ENCODE results near the gene MIF4GD. TPM values are rescaled to one million over a fixed set of nuclear protein-coding genes. Genes with fewer than 3 reads are reported as not detected.
"Not testable (repeated sequence)": the region's sequence is repeated elsewhere in the genome, so short reads cannot be mapped to it uniquely, and the experiment has no call there.

MIF4GD gene
- polyA plus RNA-seq, 1 experiment, result 6.0 TPM

- ChIA-PET CTCF (interaction anchor here (0.5 to 5.4 kb wide), 8 partner anchors 9 to 202 kb away, joined by 3 to 70 read pairs (median 4); partner anchors contain the start of gene MIF4GD), POLR2A (interaction anchor here (0.6 to 1.8 kb wide), 12 partner anchors 9 to 292 kb away, joined by 3 to 29 read pairs (median 4); partner anchors contain the start of genes GRB2, MIF4GD, NUP85 and SLC25A19)
- TF ChIP-seq CTCF (IDR thresholded peaks at IDR 0.05; ENCODE audit: low read depth, low read length), result no peak
- Histone ChIP-seq H3K27me3 (ENCODE audit: control insufficient read depth, insufficient read depth, low read length) (no peaks in the 10 kb centered on the region), H3K27ac (ENCODE audit: low read depth, low read length) (peak overlapping the region; percentile 98), H3K4me3 (ENCODE audit: low read depth, low read length) (peak overlapping the region; percentile 95), H3K9me3 (ENCODE audit: control insufficient read depth, insufficient read depth, low read length) (no peaks in the 10 kb centered on the region; the same call in 1 of the 2 replicates)
- no peak for DNase-seq (ENCODE audit: low read depth, low spot score)
Measured at GRCh38 chr17:75262112-75262606, 8.9 kb downstream of the MIF4GD start.

GRCh38 chr17:75261336-75262111 is 9.5 kb downstream of the MIF4GD start, which contains the start of the genes GGA3 and MRPS7:
Gene GGA3 (minus strand): TSS chr17:75261606. CDS start chr17:75261587, 19 bp downstream.
Gene MRPS7 (plus strand): TSS chr17:75261879. CDS start chr17:75261901, 22 bp downstream.
- DNase-seq (ENCODE audit: low read depth, low spot score), result peak; percentile 76
- peak within 1 kb of the TSS; percentile 98 for H3K27ac ChIP-seq (ENCODE audit: low read depth, low read length)
- H3K9me3 ChIP-seq (ENCODE audit: control insufficient read depth, insufficient read depth, low read length), result no peaks in the 10 kb centered on the region; the same call in 1 of the 2 replicates
- H3K4me3 ChIP-seq (ENCODE audit: low read depth, low read length), result peak within 1 kb of the TSS; percentile 95
- CTCF ChIA-PET, result interaction anchor here (0.5 to 5.4 kb wide), 8 partner anchors 10 to 164 kb away, joined by 3 to 70 read pairs (median 4); partner anchors contain the start of gene MIF4GD
- no peaks in the 10 kb centered on the region for H3K27me3 ChIP-seq (ENCODE audit: control insufficient read depth, insufficient read depth, low read length)
- no peak for TF ChIP-seq CTCF (IDR thresholded peaks at IDR 0.05; ENCODE audit: low read depth, low read length)
- POLR2A ChIA-PET, result interaction anchor here (0.6 to 1.8 kb wide), 16 partner anchors 10 to 292 kb away, joined by 3 to 29 read pairs (median 4); partner anchors contain the start of genes GRB2, MIF4GD, NUP85 and SLC25A19

- ChIA-PET CTCF (interaction anchor here (0.5 to 5.4 kb wide), 9 partner anchors 11 to 201 kb away, joined by 3 to 70 read pairs (median 5); partner anchors contain the start of gene MIF4GD), POLR2A (interaction anchor here (0.5 to 1.7 kb wide), 9 partner anchors 11 to 257 kb away, joined by 3 to 29 read pairs (median 5); partner anchors contain the start of genes MIF4GD, NUP85 and SLC25A19)
- TF ChIP-seq CTCF (IDR thresholded peaks at IDR 0.05; ENCODE audit: low read depth, low read length), result no peak
- H3K27ac ChIP-seq (ENCODE audit: low read depth, low read length), result peak overlapping the region; percentile 98
- H3K4me3 ChIP-seq (ENCODE audit: low read depth, low read length), result peak overlapping the region; percentile 95
- no peaks in the 10 kb centered on the region for H3K27me3 ChIP-seq (ENCODE audit: control insufficient read depth, insufficient read depth, low read length)
- H3K9me3 ChIP-seq (ENCODE audit: control insufficient read depth, insufficient read depth, low read length), result no peaks in the 10 kb centered on the region; the same call in 1 of the 2 replicates
- DNase-seq (ENCODE audit: low read depth, low spot score), result no peak
Measured at GRCh38 chr17:75260641-75261335, 10.2 kb downstream of the MIF4GD start.

- H3K27ac ChIP-seq (ENCODE audit: low read depth, low read length); POLR2A ChIA-PET; H3K27me3 ChIP-seq (ENCODE audit: control insufficient read depth, insufficient read depth, low read length); CTCF ChIA-PET; H3K9me3 ChIP-seq (ENCODE audit: control insufficient read depth, insufficient read depth, low read length); H3K4me3 ChIP-seq (ENCODE audit: low read depth, low read length); DNase-seq (ENCODE audit: low read depth, low spot score): not testable (repeated sequence)
Measured at GRCh38 chr17:75257228-75257627, 13.8 kb downstream of the MIF4GD start.

- DNase-seq (ENCODE audit: low read depth, low spot score); H3K27ac ChIP-seq (ENCODE audit: low read depth, low read length); H3K4me3 ChIP-seq (ENCODE audit: low read depth, low read length); H3K9me3 ChIP-seq (ENCODE audit: control insufficient read depth, insufficient read depth, low read length); H3K27me3 ChIP-seq (ENCODE audit: control insufficient read depth, insufficient read depth, low read length); CTCF ChIA-PET; POLR2A ChIA-PET: not testable (repeated sequence)
Measured at GRCh38 chr17:75255954-75256698, 14.9 kb downstream of the MIF4GD start.
